NCI-H1694 treated with DMSO at 0.1 percent for 48 hours (cell line): ENCODE measurements around the gene CALML6.
"Not testable (repeated sequence)": the region's sequence is repeated elsewhere in the genome, so short reads cannot be mapped to it uniquely, and the experiment has no call there.

Experiments
- DNase-seq: peaks from one replicate; lab custom pipeline; 2025; lab: John Stamatoyannopoulos, UW

CALML6 gene

GRCh38 chr1:1925437-1926345 is 10.6 kb downstream of the CALML6 start:
- no peak for DNase-seq

- DNase-seq = no peak
Measured at GRCh38 chr1:1926346-1926811, 11.3 kb downstream of the CALML6 start.

GRCh38 chr1:1926886-1927660 is 12.0 kb downstream of the CALML6 start:
- DNase-seq = no peak

GRCh38 chr1:1927751-1928150 is 12.7 kb downstream of the CALML6 start:
- no peak for DNase-seq

GRCh38 chr1:1928231-1929101 is 13.4 kb downstream of the CALML6 start:
- no peak for DNase-seq

GRCh38 chr1:1929102-1929638 is 14.1 kb downstream of the CALML6 start:
- no peak for DNase-seq

- DNase-seq = no peak
Measured at GRCh38 chr1:1929639-1930545, 14.8 kb downstream of the CALML6 start.

- not testable (repeated sequence) for DNase-seq
Measured at GRCh38 chr1:1934848-1935247, 19.8 kb downstream of the CALML6 start.

GRCh38 chr1:1937061-1937460 is 22.0 kb downstream of the CALML6 start:
- no peak for DNase-seq

GRCh38 chr1:1937549-1938275 is 22.7 kb downstream of the CALML6 start:
- DNase-seq = no peak

GRCh38 chr1:1938276-1938573 is 23.2 kb downstream of the CALML6 start:
- no peak for DNase-seq

GRCh38 chr1:1938613-1939295 is 23.7 kb downstream of the CALML6 start:
- DNase-seq = no peak

- no peak for DNase-seq
Measured at GRCh38 chr1:1939296-1940122, 24.4 kb downstream of the CALML6 start.

GRCh38 chr1:1940123-1940425 is 25.0 kb downstream of the CALML6 start:
- DNase-seq = no peak

- no peak for DNase-seq
Measured at GRCh38 chr1:1941211-1941841, 26.3 kb downstream of the CALML6 start.

GRCh38 chr1:1941868-1942752 is 27.1 kb downstream of the CALML6 start:
- DNase-seq = no peak
